ENCODE results near the gene LSM4.
A peak's percentile ranks its signal among the peaks of the same experiment; 100 is the strongest.

LSM4 gene

DNA sequence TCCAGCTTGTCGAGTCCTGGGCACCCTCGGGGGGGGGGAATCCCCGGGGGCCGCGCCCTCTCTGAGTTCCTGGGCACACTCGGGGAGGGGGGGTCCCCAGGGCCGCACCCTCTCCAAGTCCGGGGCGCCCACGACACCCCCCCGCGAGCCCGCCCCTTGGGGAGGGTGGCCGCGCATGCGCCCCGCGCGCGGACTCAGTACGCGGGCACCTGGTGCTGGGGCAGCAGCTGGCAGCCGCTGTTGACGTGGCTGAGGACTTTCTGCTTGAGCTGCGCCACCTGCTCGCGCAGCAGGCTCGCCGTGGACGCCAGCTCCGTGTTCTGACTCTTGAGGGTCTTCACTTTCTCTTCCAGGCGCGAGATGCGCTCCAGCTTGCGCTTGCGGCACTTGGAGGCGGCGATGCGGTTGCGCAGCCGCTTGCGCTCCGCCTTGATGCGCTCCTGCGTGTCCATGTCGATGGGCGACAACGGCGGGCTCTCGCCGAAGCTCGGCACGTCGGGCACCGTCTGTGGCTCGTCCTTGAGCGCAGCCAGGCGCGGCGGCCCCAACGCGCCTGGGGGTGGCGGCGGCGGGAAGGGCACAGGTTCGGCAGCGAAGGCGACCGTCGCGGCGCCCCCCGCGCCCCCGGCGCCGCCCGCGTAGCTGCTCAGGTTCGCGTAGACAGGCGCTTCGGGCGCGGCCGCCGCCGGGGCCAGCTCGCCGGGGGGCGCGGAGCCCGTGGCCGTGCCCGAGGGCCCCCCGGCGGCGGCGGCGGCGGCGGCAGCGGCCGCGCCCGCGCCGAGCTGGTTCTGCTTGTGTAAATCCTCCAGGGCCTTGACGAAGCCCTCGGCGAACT lies 42.4 kb downstream of the LSM4 start (continued):
- TF ChIP-seq ZNF121 (tag by site-specific recombination; IDR thresholded peaks at IDR 0.05) (no peak), ZNF600 (tag by site-specific recombination; IDR thresholded peaks at IDR 0.05) (peak; percentile 65), REPIN1 (tag by site-specific recombination; IDR thresholded peaks at IDR 0.05; ENCODE audit: low read depth) (no peak), HOXC10 (CRISPR knock-in tag; IDR thresholded peaks at IDR 0.05) (0 out of 2 replicates have a peak, but pooled peaks have one; percentile 61), ZNF830 (tag by site-specific recombination; IDR thresholded peaks at IDR 0.05; ENCODE audit: low read depth) (no peak), ZSCAN30 (tag by site-specific recombination; IDR thresholded peaks at IDR 0.05) (peak; percentile 53; the same call in 1 of the 2 replicates), EGR2 (tag by site-specific recombination; IDR thresholded peaks at IDR 0.05; ENCODE audit: low read depth) (no peak), KLF9 (tag by site-specific recombination; IDR thresholded peaks at IDR 0.05; ENCODE audit: low read depth) (peak; percentile 62), ZNF76 (tag by site-specific recombination; IDR thresholded peaks at IDR 0.05; ENCODE audit: borderline replicate concordance, low read depth) (no peak)
- TF ChIP-seq, protein P1, sequence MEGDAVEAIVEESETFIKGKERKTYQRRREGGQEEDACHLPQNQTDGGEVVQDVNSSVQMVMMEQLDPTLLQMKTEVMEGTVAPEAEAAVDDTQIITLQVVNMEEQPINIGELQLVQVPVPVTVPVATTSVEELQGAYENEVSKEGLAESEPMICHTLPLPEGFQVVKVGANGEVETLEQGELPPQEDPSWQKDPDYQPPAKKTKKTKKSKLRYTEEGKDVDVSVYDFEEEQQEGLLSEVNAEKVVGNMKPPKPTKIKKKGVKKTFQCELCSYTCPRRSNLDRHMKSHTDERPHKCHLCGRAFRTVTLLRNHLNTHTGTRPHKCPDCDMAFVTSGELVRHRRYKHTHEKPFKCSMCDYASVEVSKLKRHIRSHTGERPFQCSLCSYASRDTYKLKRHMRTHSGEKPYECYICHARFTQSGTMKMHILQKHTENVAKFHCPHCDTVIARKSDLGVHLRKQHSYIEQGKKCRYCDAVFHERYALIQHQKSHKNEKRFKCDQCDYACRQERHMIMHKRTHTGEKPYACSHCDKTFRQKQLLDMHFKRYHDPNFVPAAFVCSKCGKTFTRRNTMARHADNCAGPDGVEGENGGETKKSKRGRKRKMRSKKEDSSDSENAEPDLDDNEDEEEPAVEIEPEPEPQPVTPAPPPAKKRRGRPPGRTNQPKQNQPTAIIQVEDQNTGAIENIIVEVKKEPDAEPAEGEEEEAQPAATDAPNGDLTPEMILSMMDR (tag by site-specific recombination; IDR thresholded peaks at IDR 0.05): peak; percentile 15
- TF ChIP-seq, protein P2, sequence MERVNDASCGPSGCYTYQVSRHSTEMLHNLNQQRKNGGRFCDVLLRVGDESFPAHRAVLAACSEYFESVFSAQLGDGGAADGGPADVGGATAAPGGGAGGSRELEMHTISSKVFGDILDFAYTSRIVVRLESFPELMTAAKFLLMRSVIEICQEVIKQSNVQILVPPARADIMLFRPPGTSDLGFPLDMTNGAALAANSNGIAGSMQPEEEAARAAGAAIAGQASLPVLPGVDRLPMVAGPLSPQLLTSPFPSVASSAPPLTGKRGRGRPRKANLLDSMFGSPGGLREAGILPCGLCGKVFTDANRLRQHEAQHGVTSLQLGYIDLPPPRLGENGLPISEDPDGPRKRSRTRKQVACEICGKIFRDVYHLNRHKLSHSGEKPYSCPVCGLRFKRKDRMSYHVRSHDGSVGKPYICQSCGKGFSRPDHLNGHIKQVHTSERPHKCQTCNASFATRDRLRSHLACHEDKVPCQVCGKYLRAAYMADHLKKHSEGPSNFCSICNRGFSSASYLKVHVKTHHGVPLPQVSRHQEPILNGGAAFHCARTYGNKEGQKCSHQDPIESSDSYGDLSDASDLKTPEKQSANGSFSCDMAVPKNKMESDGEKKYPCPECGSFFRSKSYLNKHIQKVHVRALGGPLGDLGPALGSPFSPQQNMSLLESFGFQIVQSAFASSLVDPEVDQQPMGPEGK (tag by site-specific recombination; IDR thresholded peaks at IDR 0.05): peak; percentile 96

DNA sequence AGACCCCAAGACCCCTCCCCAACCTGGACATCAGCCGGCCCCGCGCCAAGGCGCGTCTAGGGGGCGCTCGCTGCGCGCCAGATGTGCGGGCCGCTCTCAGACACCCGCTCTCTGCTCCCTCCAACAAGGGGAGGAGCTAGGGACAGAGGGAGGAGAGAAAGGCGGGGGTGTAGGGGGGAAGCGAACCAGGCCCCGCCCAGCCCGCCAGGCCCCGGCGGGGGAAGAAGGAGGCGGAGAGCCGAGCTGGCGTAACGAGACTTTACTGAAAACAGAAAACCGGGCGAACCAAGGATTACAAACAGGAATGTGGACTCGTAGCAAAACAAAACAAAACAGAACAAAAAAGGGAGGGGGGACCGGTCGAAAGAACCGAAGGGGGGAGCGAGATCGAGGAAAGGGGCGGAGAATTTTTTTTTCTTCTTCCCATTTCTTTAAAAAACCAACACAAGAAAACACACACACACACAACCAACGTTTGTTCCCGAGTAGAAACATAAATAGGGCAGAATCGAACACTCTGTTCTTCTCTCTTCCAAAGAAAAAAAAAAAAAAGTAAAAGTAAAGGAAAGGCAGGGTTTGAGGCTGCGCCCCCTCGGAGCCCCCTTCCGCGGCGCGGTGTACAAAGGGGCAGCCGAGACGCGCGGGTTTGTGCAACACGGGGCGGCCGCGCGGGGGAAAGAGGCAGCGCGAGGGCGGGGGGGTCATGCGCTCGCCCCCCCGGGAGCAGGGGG lies 43.2 kb downstream of the LSM4 start:
- POLR2A ChIA-PET: interaction anchor here (0.6 to 6.7 kb wide), 32 partner anchors 9 to 514 kb away, joined by 3 to 184 read pairs (median 6); partner anchors contain the start of genes LSM4, MPV17L2, PGPEP1 and RAB3A
- H3K36me3 ChIP-seq (ENCODE audit: control insufficient read depth in 2 of 2, insufficient read depth in 1 of 2, low read length in 2 of 2): peaks cover 3 to 12% of the 10 kb centered on the region in 2 experiments; a peak in 2 of 3 replicates
- CTCF ChIA-PET: interaction anchor here (0.5 to 6.0 kb wide), 67 partner anchors 10 to 1121 kb away, joined by 3 to 195 read pairs (median 4); partner anchors contain the start of genes GDF15, IFI30, LSM4 and SSBP4
- no peaks in the 10 kb centered on the region for H3K9me3 ChIP-seq (ENCODE audit: control insufficient read depth, insufficient read depth, low read depth, low read length)
- H3K4me3 ChIP-seq (ENCODE audit: low read depth, low read length): peak overlapping the region; percentile 88
- H3K27ac ChIP-seq (ENCODE audit: extremely low read depth, low read depth, low read length): peak overlapping the region; percentile 95
- no peaks in the 10 kb centered on the region for H3K4me1 ChIP-seq (ENCODE audit: control insufficient read depth, insufficient read depth, low read length)
- no peak for TF ChIP-seq ZNF354C (tag by site-specific recombination; IDR thresholded peaks at IDR 0.05; ENCODE audit: borderline replicate concordance, low read depth)
- TF ChIP-seq, protein P3, sequence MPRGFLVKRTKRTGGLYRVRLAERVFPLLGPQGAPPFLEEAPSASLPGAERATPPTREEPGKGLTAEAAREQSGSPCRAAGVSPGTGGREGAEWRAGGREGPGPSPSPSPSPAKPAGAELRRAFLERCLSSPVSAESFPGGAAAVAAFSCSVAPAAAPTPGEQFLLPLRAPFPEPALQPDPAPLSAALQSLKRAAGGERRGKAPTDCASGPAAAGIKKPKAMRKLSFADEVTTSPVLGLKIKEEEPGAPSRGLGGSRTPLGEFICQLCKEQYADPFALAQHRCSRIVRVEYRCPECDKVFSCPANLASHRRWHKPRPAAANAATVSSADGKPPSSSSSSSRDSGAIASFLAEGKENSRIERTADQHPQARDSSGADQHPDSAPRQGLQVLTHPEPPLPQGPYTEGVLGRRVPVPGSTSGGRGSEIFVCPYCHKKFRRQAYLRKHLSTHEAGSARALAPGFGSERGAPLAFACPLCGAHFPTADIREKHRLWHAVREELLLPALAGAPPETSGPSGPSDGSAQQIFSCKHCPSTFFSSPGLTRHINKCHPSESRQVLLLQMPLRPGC (tag by site-specific recombination; IDR thresholded peaks at IDR 0.05): peak; percentile 49
- TF ChIP-seq, protein P4, sequence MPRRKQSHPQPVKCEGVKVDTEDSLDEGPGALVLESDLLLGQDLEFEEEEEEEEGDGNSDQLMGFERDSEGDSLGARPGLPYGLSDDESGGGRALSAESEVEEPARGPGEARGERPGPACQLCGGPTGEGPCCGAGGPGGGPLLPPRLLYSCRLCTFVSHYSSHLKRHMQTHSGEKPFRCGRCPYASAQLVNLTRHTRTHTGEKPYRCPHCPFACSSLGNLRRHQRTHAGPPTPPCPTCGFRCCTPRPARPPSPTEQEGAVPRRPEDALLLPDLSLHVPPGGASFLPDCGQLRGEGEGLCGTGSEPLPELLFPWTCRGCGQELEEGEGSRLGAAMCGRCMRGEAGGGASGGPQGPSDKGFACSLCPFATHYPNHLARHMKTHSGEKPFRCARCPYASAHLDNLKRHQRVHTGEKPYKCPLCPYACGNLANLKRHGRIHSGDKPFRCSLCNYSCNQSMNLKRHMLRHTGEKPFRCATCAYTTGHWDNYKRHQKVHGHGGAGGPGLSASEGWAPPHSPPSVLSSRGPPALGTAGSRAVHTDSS (tag by site-specific recombination; IDR thresholded peaks at IDR 0.05): no peak
- no peak for TF ChIP-seq ZNF785 (tag by site-specific recombination; IDR thresholded peaks at IDR 0.05)
- peak; percentile 47; the same call in 1 of the 2 replicates for TF ChIP-seq SP7 (tag by site-specific recombination; IDR thresholded peaks at IDR 0.05)
- no peak for TF ChIP-seq ZNF707 (tag by site-specific recombination; IDR thresholded peaks at IDR 0.05)
- peak; percentile 86; the same call in 1 of the 2 replicates for TF ChIP-seq ZNF610 (tag by site-specific recombination; IDR thresholded peaks at IDR 0.05; ENCODE audit: borderline replicate concordance)
- peak; percentile 59; the same call in 1 of the 2 replicates for TF ChIP-seq KLF16 (tag by site-specific recombination; IDR thresholded peaks at IDR 0.05)
- TF ChIP-seq ZBTB17 (tag by site-specific recombination; IDR thresholded peaks at IDR 0.05): peak; percentile 99
- TF ChIP-seq ZSCAN30 (tag by site-specific recombination; IDR thresholded peaks at IDR 0.05): peak; percentile 66; the same call in 1 of the 2 replicates
- no peak for TF ChIP-seq ZNF133 (tag by site-specific recombination; IDR thresholded peaks at IDR 0.05)
- no peak for TF ChIP-seq BCL11A (tag by site-specific recombination; IDR thresholded peaks at IDR 0.05; ENCODE audit: low read depth)
- peak; percentile 69; the same call in 1 of the 2 replicates for TF ChIP-seq ZNF701 (tag by site-specific recombination; IDR thresholded peaks at IDR 0.05)
- peak; percentile 90 for TF ChIP-seq KLF8 (tag by site-specific recombination; IDR thresholded peaks at IDR 0.05)
- TF ChIP-seq, protein P5, sequence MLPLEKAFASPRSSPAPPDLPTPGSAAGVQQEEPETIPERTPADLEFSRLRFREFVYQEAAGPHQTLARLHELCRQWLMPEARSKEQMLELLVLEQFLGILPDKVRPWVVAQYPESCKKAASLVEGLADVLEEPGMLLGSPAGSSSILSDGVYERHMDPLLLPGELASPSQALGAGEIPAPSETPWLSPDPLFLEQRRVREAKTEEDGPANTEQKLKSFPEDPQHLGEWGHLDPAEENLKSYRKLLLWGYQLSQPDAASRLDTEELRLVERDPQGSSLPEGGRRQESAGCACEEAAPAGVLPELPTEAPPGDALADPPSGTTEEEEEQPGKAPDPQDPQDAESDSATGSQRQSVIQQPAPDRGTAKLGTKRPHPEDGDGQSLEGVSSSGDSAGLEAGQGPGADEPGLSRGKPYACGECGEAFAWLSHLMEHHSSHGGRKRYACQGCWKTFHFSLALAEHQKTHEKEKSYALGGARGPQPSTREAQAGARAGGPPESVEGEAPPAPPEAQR (tag by site-specific recombination; IDR thresholded peaks at IDR 0.05): no peak
- peak; percentile 74 for TF ChIP-seq IKZF3 (tag by site-specific recombination; IDR thresholded peaks at IDR 0.05)
